ENCODE data around the gene KRTAP4-2. TPM values are rescaled to one million over a fixed set of nuclear protein-coding genes. Genes with fewer than 3 reads are reported as not detected.

Gene KRTAP4-2
- total and polyA plus RNA-seq, 9 of the 15 experiments (the other 6 are each of a cell fraction or from before 2014, with no cell fraction given), result not detected

DNA sequence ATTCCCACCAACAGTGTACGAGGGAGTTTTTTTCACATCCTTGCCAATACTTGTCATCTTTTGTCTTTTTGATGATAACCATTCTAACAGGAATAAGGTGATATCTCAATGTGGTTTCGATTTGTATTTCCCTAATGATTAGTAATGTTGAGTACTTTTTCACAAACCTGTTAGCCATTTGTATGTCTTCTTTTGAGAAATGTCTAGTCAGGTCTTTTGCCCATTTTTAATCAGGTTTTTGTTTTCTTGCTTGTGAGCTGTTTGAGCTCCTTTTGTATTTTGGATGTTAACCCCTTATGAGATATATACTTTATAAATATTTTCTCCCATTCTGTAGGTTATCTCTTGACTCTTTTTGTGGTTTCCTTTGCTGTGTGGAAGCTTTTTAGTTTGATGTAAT, 26.5 kb downstream of the KRTAP4-2 start (continued):
- TF ChIP-seq TEAD4 (IDR thresholded peaks at IDR 0.05; ENCODE audit: low read length) (no peak), TEAD4 (CRISPR knock-in tag; IDR thresholded peaks at IDR 0.05; ENCODE audit: borderline replicate concordance) (no peak), CBX1 (IDR thresholded peaks at IDR 0.05; ENCODE audit: low read depth) (no peak), ZNF224 (CRISPR knock-in tag; IDR thresholded peaks at IDR 0.05) (no peak)

DNA sequence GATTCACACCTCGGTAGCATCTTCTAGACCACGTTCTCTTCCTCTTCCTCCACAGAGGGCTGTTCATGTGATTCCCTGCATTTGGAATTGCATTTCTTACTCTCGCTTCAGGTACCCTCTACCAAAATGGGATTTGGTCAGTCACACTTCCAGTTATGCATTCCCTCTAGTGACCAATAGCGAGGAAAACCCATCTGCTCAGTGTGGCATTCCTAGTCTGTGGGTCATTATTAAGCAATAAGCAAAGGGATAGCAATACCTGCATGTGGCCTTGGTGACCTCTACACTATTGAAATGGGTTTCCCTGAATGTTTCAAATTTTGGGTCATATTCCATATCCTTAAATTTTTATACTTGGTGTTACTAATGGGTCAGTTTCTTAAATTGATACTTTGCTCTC, 28.0 kb downstream of the KRTAP4-2 start:
- no peaks in the 10 kb centered on the region; a peak in 1 of 5 replicates for H3K27me3 ChIP-seq (ENCODE audit: control insufficient read depth in 2 of 2, insufficient read depth in 2 of 2, low read length in 2 of 2)
- ChIA-PET POLR2A (interaction anchor here (0.8 kb wide), 1 partner anchor 11 kb away, joined by 3 read pairs; no protein-coding TSS in a partner anchor), CTCF (ENCODE audit: low intra/inter-chr PET ratio) (no interaction called here)
- H4K20me1 ChIP-seq (replicated peaks; ENCODE audit: control insufficient read depth, insufficient read depth, low read length), result no peaks in the 10 kb centered on the region
- no TSS peak for BruUV-seq (replicated peaks)
- H3K4me1 ChIP-seq (replicated peaks in 1 of 2; ENCODE audit: control insufficient read depth in 2 of 2, insufficient read depth in 2 of 2, low read length in 2 of 2), result no peaks in the 10 kb centered on the region
- no peak overlapping the region for H3K9ac ChIP-seq (ENCODE audit: insufficient read depth in 1 of 2, low read depth in 2 of 2, low read length in 2 of 2)
- H3K79me2 ChIP-seq (ENCODE audit: control insufficient read depth, insufficient read depth, low read length), result no peaks in the 10 kb centered on the region
- H3K36me3 ChIP-seq (ENCODE audit: control insufficient read depth, insufficient read depth, low read length), result no peaks in the 10 kb centered on the region
- no peaks in the 10 kb centered on the region for H3K9me1 ChIP-seq (ENCODE audit: control insufficient read depth, insufficient read depth, low read length)
- in situ Hi-C loops (cut with MboI), result no loop called here
- no peak for TF ChIP-seq ZNF431 (CRISPR knock-in tag; IDR thresholded peaks at IDR 0.05)
- TF ChIP-seq, protein P1, sequence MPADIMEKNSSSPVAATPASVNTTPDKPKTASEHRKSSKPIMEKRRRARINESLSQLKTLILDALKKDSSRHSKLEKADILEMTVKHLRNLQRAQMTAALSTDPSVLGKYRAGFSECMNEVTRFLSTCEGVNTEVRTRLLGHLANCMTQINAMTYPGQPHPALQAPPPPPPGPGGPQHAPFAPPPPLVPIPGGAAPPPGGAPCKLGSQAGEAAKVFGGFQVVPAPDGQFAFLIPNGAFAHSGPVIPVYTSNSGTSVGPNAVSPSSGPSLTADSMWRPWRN (IDR thresholded peaks at IDR 0.05; ENCODE audit: low read depth), result no peak
- no peak for TF ChIP-seq PTBP1 (IDR thresholded peaks at IDR 0.05; ENCODE audit: low read depth, low read length)
- TF ChIP-seq ETV5 (CRISPR knock-in tag; IDR thresholded peaks at IDR 0.05; ENCODE audit: low read depth), result no peak
- TF ChIP-seq MAFG (tag; conservative IDR thresholded peaks at IDR 0.05), result no peak
- TF ChIP-seq, protein P2, sequence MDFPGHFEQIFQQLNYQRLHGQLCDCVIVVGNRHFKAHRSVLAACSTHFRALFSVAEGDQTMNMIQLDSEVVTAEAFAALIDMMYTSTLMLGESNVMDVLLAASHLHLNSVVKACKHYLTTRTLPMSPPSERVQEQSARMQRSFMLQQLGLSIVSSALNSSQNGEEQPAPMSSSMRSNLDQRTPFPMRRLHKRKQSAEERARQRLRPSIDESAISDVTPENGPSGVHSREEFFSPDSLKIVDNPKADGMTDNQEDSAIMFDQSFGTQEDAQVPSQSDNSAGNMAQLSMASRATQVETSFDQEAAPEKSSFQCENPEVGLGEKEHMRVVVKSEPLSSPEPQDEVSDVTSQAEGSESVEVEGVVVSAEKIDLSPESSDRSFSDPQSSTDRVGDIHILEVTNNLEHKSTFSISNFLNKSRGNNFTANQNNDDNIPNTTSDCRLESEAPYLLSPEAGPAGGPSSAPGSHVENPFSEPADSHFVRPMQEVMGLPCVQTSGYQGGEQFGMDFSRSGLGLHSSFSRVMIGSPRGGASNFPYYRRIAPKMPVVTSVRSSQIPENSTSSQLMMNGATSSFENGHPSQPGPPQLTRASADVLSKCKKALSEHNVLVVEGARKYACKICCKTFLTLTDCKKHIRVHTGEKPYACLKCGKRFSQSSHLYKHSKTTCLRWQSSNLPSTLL (IDR thresholded peaks at IDR 0.05), result no peak
- TF ChIP-seq ZNF778 (CRISPR knock-in tag; IDR thresholded peaks at IDR 0.05), result no peak
- TF ChIP-seq NRF1 (conservative IDR thresholded peaks at IDR 0.05 in 1 of 2, IDR thresholded peaks at IDR 0.05 in 1 of 2), result no peak
- no peak for TF ChIP-seq RFX5 (IDR thresholded peaks at IDR 0.05; ENCODE audit: low read depth, low read length)
- no peak for TF ChIP-seq NFXL1 (CRISPR knock-in tag; IDR thresholded peaks at IDR 0.05)
- no peak for TF ChIP-seq RB1 (IDR thresholded peaks at IDR 0.05; ENCODE audit: low read depth)
- no peak for TF ChIP-seq NELFE (IDR thresholded peaks at IDR 0.05; ENCODE audit: insufficient read depth, insufficient read length)
- no peak for TF ChIP-seq HCFC1 (IDR thresholded peaks at IDR 0.05; ENCODE audit: low read depth, low read length)
- no peak for TF ChIP-seq SRSF1 (IDR thresholded peaks at IDR 0.05; ENCODE audit: low read depth, low read length)
- TF ChIP-seq, protein P3, sequence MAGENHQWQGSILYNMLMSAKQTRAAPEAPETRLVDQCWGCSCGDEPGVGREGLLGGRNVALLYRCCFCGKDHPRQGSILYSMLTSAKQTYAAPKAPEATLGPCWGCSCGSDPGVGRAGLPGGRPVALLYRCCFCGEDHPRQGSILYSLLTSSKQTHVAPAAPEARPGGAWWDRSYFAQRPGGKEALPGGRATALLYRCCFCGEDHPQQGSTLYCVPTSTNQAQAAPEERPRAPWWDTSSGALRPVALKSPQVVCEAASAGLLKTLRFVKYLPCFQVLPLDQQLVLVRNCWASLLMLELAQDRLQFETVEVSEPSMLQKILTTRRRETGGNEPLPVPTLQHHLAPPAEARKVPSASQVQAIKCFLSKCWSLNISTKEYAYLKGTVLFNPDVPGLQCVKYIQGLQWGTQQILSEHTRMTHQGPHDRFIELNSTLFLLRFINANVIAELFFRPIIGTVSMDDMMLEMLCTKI (IDR thresholded peaks at IDR 0.05; ENCODE audit: partially characterized antibody), result no peak
- no peak for TF ChIP-seq HMGN3 (IDR thresholded peaks at IDR 0.05; ENCODE audit: borderline replicate concordance, extremely low read depth, insufficient read length, low read depth, low read length)
- intact Hi-C loops (cut with micrococcal nuclease), result no loop called here
- no peak overlapping the region for H3K27ac ChIP-seq (ENCODE audit: extremely low read depth, low read depth, low read length)
- H3K4me3 ChIP-seq, result no peak overlapping the region
- WGBS (ENCODE audit: insufficient coverage, low coverage, missing lambda C conversion rate), result 2% methylated on average over 4 of the region's 4 CpGs
- ATAC-seq, result no peak
- H3K4me2 ChIP-seq (ENCODE audit: insufficient read depth, low read length), result no peak overlapping the region
- H2AFZ ChIP-seq (ENCODE audit: low read depth, low read length), result no peak overlapping the region
- no peak for FAIRE-seq
- DNase-seq (ENCODE audit: extremely low read depth in 1 of 4, low spot score in 3 of 4), result no peak
- H3K9me3 ChIP-seq (replicated peaks; ENCODE audit: control insufficient read depth, insufficient read depth, low read depth, low read length), result no peaks in the 10 kb centered on the region
